IMR-90 (cell line): ENCODE data around the gene C17orf67. TPM values are rescaled to one million over a fixed set of nuclear protein-coding genes. Genes with fewer than 3 reads are reported as not detected.

ENCODE experiments used
- ATAC-seq: fragments of 200-7000 bp; cut with Tn5 transposase; 2 replicates; pipeline ENCODE4 v1.9.1; 2020; ENCODE audit warnings: low read depth, mild to moderate bottlenecking, moderate library complexity
- BruUV-seq: library from RNA; stranded (reverse); fragments of 400-500 nt; replicated peaks from 2 replicates; lab custom pipeline; 2021; lab: Mats Ljungman, UMichigan
- CTCF ChIA-PET: fragments of 300-600 bp; formaldehyde crosslinking; extraction: SDS; loops from one replicate; lab custom pipeline; 2021; ENCODE audit warnings: antibody characterized with exemption; lab: Yijun Ruan, JAX
- POLR2A ChIA-PET: fragments of 300-600 bp; sonication (Branson Sonifier 250); formaldehyde crosslinking; loops from one replicate; lab custom pipeline; 2022; ENCODE audit warnings: antibody characterized with exemption; ENCODE audit not compliant: unreplicated experiment; lab: Charles Lee
- DNase-seq: peaks from one replicate; pipeline ENCODE4 v3.0.0; 2013
- H2AFZ ChIP-seq: replicated peaks from 2 replicates; pipeline ENCODE3; 2013; ENCODE audit warnings: low read length, mild to moderate bottlenecking; ENCODE audit not compliant: poor library complexity
- H2AK5ac ChIP-seq: 2 replicates; pipeline ENCODE4 v1.6.1; 2013; ENCODE audit warnings: low read depth, low read length, inconsistent platforms
- H2AK9ac ChIP-seq: replicated peaks from 2 replicates; pipeline ENCODE3; 2013; ENCODE audit warnings: mild to moderate bottlenecking, low read depth, low read length, moderate library complexity; ENCODE audit not compliant: poor library complexity
- H2BK120ac ChIP-seq: 2 replicates; pipeline ENCODE4 v1.6.1; 2013; ENCODE audit warnings: low read depth, low read length, inconsistent platforms
- H2BK15ac ChIP-seq: 3 replicates; pipeline ENCODE4 v1.6.1; 2013; ENCODE audit warnings: low read depth, low read length, inconsistent platforms
- H2BK20ac ChIP-seq: 2 replicates; pipeline ENCODE4 v1.6.1; 2013; ENCODE audit warnings: low read depth, mild to moderate bottlenecking, inconsistent platforms, low read length, moderate library complexity
- H2BK5ac ChIP-seq: 2 replicates; pipeline ENCODE4 v1.6.1; 2013; ENCODE audit warnings: mild to moderate bottlenecking, low read depth, low read length, inconsistent platforms; ENCODE audit not compliant: poor library complexity, severe bottlenecking
- H3K14ac ChIP-seq: replicated peaks from 2 replicates; pipeline ENCODE4 v1.6.1; 2013; ENCODE audit warnings: low read depth, low read length, inconsistent platforms
- H3K18ac ChIP-seq: 2 replicates; pipeline ENCODE4 v1.6.1; 2013; ENCODE audit warnings: low read depth, low read length, control low read depth
- H3K23ac ChIP-seq: 2 replicates; pipeline ENCODE4 v1.6.1; 2013; ENCODE audit warnings: low read depth, low read length, inconsistent platforms
- H3K27ac ChIP-seq: 2 replicates; pipeline ENCODE4 v1.5.1; 2013; ENCODE audit warnings: mild to moderate bottlenecking, control low read depth, low read length; ENCODE audit not compliant: insufficient read depth
- H3K27me3 ChIP-seq: 2 replicates; pipeline ENCODE4 v1.6.1; 2013; ENCODE audit warnings: low read length; ENCODE audit not compliant: control insufficient read depth, insufficient read depth
- H3K36me3 ChIP-seq: 2 replicates; pipeline ENCODE4 v1.6.1; 2013; ENCODE audit warnings: low read length, mixed read lengths; ENCODE audit not compliant: control insufficient read depth, insufficient read depth
- H3K4ac ChIP-seq: 2 replicates; pipeline ENCODE4 v1.6.1; 2013; ENCODE audit warnings: low read depth, low read length, inconsistent platforms
- H3K4me1 ChIP-seq: 2 replicates; pipeline ENCODE4 v1.6.1; 2013; ENCODE audit warnings: low read length, mixed read lengths; ENCODE audit not compliant: control insufficient read depth, insufficient read depth
- H3K4me2 ChIP-seq: 2 replicates; pipeline ENCODE4 v1.6.1; 2013; ENCODE audit warnings: low read depth, mild to moderate bottlenecking, control low read depth, low read length, moderate library complexity
- H3K4me3 ChIP-seq: 2 replicates; pipeline ENCODE4 v1.5.1; 2013; ENCODE audit warnings: low read depth, mild to moderate bottlenecking, control low read depth, low read length, moderate library complexity; ENCODE audit not compliant: insufficient read depth
- H3K56ac ChIP-seq: 2 replicates; pipeline ENCODE4 v1.6.1; 2013; ENCODE audit warnings: low read length, inconsistent platforms; ENCODE audit not compliant: insufficient read depth; ENCODE audit errors: extremely low read depth
- H3K79me1 ChIP-seq, 2 experiments: 2 replicates each; pipeline ENCODE4 v1.6.1; 2013; ENCODE audit warnings: low read length in 2 of 2, inconsistent platforms in 1 of 2, low read depth in 1 of 2
- H3K9ac ChIP-seq: 2 replicates; pipeline ENCODE4 v1.6.1; 2013; ENCODE audit warnings: low read depth, low read length, control low read depth
- H3K9me1 ChIP-seq: 2 replicates; pipeline ENCODE4 v1.6.1; 2013; ENCODE audit warnings: low read length, inconsistent platforms; ENCODE audit not compliant: insufficient read depth
- H3K9me3 ChIP-seq: 2 replicates; pipeline ENCODE4 v1.6.1; 2013; ENCODE audit warnings: low read length; ENCODE audit not compliant: control insufficient read depth, insufficient read depth
- H4K20me1 ChIP-seq: 2 replicates; pipeline ENCODE4 v1.6.1; 2013; ENCODE audit warnings: low read length, inconsistent platforms; ENCODE audit not compliant: insufficient read depth
- H4K5ac ChIP-seq: 2 replicates; pipeline ENCODE4 v1.6.1; 2013; ENCODE audit warnings: mild to moderate bottlenecking, low read depth, low read length, control low read depth
- H4K8ac ChIP-seq, 2 experiments: 2 replicates each; pipeline ENCODE4 v1.6.1; 2013; ENCODE audit warnings: low read depth in 2 of 2, low read length in 2 of 2, control low read depth in 1 of 2, inconsistent platforms in 1 of 2
- H4K91ac ChIP-seq: 2 replicates; pipeline ENCODE4 v1.6.1; 2013; ENCODE audit warnings: low read depth, low read length, inconsistent platforms; ENCODE audit not compliant: insufficient read depth
- BHLHE40 ChIP-seq: fragments of 150-350 bp; IDR thresholded peaks from 2 replicates; pipeline ENCODE4 v1.6.1; 2016; ENCODE audit warnings: mild to moderate bottlenecking, low read depth, low read length
- CEBPB ChIP-seq: IDR thresholded peaks from 2 replicates; pipeline ENCODE4 v1.6.1; 2012; ENCODE audit warnings: low read depth, low read length, improper control_type of control experiment
- FOS ChIP-seq: fragments of 150-350 bp; IDR thresholded peaks from 2 replicates; pipeline ENCODE4 v1.6.1; 2016; ENCODE audit warnings: low read depth, low read length
- MAFK ChIP-seq: IDR thresholded peaks from 2 replicates; pipeline ENCODE4 v1.6.1; 2012; ENCODE audit warnings: low read depth, low read length, improper control_type of control experiment
- MAZ ChIP-seq: IDR thresholded peaks from 2 replicates; pipeline ENCODE4 v1.6.1; 2012; ENCODE audit warnings: low read depth, mild to moderate bottlenecking, low read length, improper control_type of control experiment, moderate library complexity, borderline replicate concordance
- MXI1 ChIP-seq: IDR thresholded peaks from 2 replicates; pipeline ENCODE4 v1.6.1; 2012; ENCODE audit warnings: low read depth, mild to moderate bottlenecking, low read length, moderate library complexity, borderline replicate concordance
- NFE2L2 ChIP-seq: fragments of 150-350 bp; IDR thresholded peaks from 2 replicates; pipeline ENCODE4 v1.6.1; 2016; ENCODE audit warnings: low read depth, mild to moderate bottlenecking, low read length
- POLR2A ChIP-seq: IDR thresholded peaks from 2 replicates; pipeline ENCODE4 v1.6.1; 2012; ENCODE audit warnings: mild to moderate bottlenecking, low read depth, low read length
- RAD21 ChIP-seq: IDR thresholded peaks from 2 replicates; pipeline ENCODE4 v1.6.1; 2012; ENCODE audit warnings: low read length, improper control_type of control experiment
- RFX5 ChIP-seq: IDR thresholded peaks from 2 replicates; pipeline ENCODE4 v1.8.0; 2012; ENCODE audit warnings: low read depth, mild to moderate bottlenecking, low read length, moderate library complexity
- WGBS, 2 experiments: methylation state at CpG; one replicate each; pipeline versions ENCODE4 v1.1.5 to v1.1.7; 2013; ENCODE audit warnings: missing lambda C conversion rate in 2 of 2; ENCODE audit not compliant: insufficient read length in 1 of 2; ENCODE audit errors: extremely low coverage in 2 of 2; 5-methylcytosine and 5-hydroxymethylcytosine counted together
- dilution Hi-C: fragments of 300-500 bp; cut with HindIII; formaldehyde crosslinking; loops from one replicate; pipeline ENCODE4 v1.14.3; 2018; ENCODE audit warnings: low sequenced_read_pairs; ENCODE audit not compliant: unreplicated experiment
- in situ Hi-C: fragments of 300-500 bp; cut with MboI; formaldehyde crosslinking; loops from 3 replicates; pipeline ENCODE4 v1.14.3; 2019; ENCODE audit warnings: low sequenced_read_pairs, inconsistent platforms, mixed read lengths
- intact Hi-C: fragments of 100-400 bp; cut with micrococcal nuclease; formaldehyde crosslinking; loops from 2 replicates; pipeline ENCODE4 v1.10.0; 2022
- polyA plus RNA-seq, 3 experiments: library from polyadenylated mRNA; depleted of rRNA; stranded (reverse); fragments of >200 nt; gene quantifications; 2 replicates each; pipeline ENCODE4 v1.2.3, GENCODE V29; 2012; ENCODE audit warnings: low replicate concordance in 1 of 3
- total RNA-seq: library from RNA; depleted of rRNA; stranded (reverse); fragments of >200 nt; gene quantifications from 2 replicates; pipeline ENCODE4 v1.2.3, GENCODE V29; 2012
- TF ChIP-seq, protein P1 (sequence below): fragments of 150-350 bp; IDR thresholded peaks from 2 replicates; pipeline ENCODE4 v1.6.1; 2017; ENCODE audit warnings: mild to moderate bottlenecking, antibody characterized with exemption, low read length, low read depth
- TF ChIP-seq, protein P2 (sequence below): fragments of 150-350 bp; IDR thresholded peaks from 2 replicates; pipeline ENCODE4 v1.6.1; 2016; ENCODE audit warnings: low read depth, mild to moderate bottlenecking, low read length, moderate library complexity, borderline replicate concordance
- TF ChIP-seq, protein P3 (sequence below): conservative IDR thresholded peaks from 2 replicates; pipeline ENCODE4 v1.5.1; 2012; ENCODE audit warnings: mild to moderate bottlenecking, low read depth, low read length, improper control_type of control experiment

C17orf67 gene
- total and polyA plus RNA-seq, 2 of the 4 experiments (the other 2 are of a cell fraction), result 0.18 to 1.1 TPM

DNA sequence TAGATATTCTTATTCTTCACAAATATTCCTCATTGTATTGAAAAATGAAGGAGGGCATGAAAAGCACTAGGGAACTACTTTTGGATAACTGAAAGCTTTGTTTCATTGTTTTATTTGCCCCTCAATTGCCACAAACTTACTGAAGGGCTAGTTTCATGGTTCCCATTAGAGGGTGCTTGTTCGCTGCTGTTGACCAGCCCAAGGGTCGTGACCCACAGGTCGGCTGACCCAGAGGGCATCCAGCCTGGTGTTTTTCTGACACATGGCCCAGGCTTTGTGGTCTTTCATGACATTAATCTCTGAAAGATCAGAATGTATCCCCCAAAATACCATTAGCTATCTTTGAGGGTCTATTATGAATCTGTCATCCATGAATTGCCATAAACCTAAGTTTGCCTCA lies 30.3 kb upstream of the C17orf67 start:
- Histone ChIP-seq H3K56ac (no peak overlapping the region), H3K9me1 (peaks cover 5% of the 10 kb centered on the region; the same call in 1 of the 2 replicates), H4K20me1 (no peaks in the 10 kb centered on the region), H3K4me1 (peaks cover 4% of the 10 kb centered on the region), H3K4me3 (no peak overlapping the region), H3K18ac (no peak overlapping the region), H3K27ac (no peak overlapping the region), H4K8ac (no peak overlapping the region), H2BK15ac (no peak overlapping the region), H3K4ac (no peak overlapping the region), H4K5ac (no peak overlapping the region), H2BK120ac (no peak overlapping the region), H3K9ac (no peak overlapping the region), H3K4me2 (no peak overlapping the region), H4K91ac (no peak overlapping the region), H3K14ac (no peak overlapping the region), H2AK9ac (no peak overlapping the region), H2AK5ac (no peak overlapping the region), H3K27me3 (no peaks in the 10 kb centered on the region), H3K79me1 (no peaks in the 10 kb centered on the region), H3K36me3 (peaks cover 8% of the 10 kb centered on the region), H3K23ac (no peak overlapping the region), H2BK20ac (no peak overlapping the region), H2BK5ac (no peak overlapping the region), H3K9me3 (no peaks in the 10 kb centered on the region), H2AFZ (no peak overlapping the region)
- POLR2A ChIA-PET, result no interaction called here
- DNase-seq (no peak), ATAC-seq (no peak)
- CTCF ChIA-PET, result no interaction called here
- in situ Hi-C loops (no loop called here), dilution Hi-C loops (no loop called here), intact Hi-C loops (no loop called here)
- TF ChIP-seq POLR2A, result no peak
- TF ChIP-seq MAFK, result no peak
- TF ChIP-seq BHLHE40, result no peak
- TF ChIP-seq, protein P1, sequence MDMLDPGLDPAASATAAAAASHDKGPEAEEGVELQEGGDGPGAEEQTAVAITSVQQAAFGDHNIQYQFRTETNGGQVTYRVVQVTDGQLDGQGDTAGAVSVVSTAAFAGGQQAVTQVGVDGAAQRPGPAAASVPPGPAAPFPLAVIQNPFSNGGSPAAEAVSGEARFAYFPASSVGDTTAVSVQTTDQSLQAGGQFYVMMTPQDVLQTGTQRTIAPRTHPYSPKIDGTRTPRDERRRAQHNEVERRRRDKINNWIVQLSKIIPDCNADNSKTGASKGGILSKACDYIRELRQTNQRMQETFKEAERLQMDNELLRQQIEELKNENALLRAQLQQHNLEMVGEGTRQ, result no peak
- no peak for TF ChIP-seq MXI1
- TF ChIP-seq, protein P2, sequence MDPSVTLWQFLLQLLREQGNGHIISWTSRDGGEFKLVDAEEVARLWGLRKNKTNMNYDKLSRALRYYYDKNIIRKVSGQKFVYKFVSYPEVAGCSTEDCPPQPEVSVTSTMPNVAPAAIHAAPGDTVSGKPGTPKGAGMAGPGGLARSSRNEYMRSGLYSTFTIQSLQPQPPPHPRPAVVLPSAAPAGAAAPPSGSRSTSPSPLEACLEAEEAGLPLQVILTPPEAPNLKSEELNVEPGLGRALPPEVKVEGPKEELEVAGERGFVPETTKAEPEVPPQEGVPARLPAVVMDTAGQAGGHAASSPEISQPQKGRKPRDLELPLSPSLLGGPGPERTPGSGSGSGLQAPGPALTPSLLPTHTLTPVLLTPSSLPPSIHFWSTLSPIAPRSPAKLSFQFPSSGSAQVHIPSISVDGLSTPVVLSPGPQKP, result no peak
- TF ChIP-seq, protein P3, sequence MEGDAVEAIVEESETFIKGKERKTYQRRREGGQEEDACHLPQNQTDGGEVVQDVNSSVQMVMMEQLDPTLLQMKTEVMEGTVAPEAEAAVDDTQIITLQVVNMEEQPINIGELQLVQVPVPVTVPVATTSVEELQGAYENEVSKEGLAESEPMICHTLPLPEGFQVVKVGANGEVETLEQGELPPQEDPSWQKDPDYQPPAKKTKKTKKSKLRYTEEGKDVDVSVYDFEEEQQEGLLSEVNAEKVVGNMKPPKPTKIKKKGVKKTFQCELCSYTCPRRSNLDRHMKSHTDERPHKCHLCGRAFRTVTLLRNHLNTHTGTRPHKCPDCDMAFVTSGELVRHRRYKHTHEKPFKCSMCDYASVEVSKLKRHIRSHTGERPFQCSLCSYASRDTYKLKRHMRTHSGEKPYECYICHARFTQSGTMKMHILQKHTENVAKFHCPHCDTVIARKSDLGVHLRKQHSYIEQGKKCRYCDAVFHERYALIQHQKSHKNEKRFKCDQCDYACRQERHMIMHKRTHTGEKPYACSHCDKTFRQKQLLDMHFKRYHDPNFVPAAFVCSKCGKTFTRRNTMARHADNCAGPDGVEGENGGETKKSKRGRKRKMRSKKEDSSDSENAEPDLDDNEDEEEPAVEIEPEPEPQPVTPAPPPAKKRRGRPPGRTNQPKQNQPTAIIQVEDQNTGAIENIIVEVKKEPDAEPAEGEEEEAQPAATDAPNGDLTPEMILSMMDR, result no peak
- no peak for TF ChIP-seq FOS
- no peak for TF ChIP-seq RAD21
- no peak for TF ChIP-seq CEBPB
- no peak for TF ChIP-seq MAZ
- TF ChIP-seq RFX5, result no peak
- TF ChIP-seq NFE2L2, result no peak
- 60% methylated on average over 1 of the region's 3 CpGs; no CpG with 5 or more reads in 1 of the 2 experiments for WGBS, 2 experiments
- BruUV-seq, result no TSS peak
